ENCODE results near the gene TMED1. TPM values are rescaled to one million over a fixed set of nuclear protein-coding genes. Genes with fewer than 3 reads are reported as not detected.

The TMED1 gene
- total and polyA plus RNA-seq, 8 donors: 25.4 to 45.3 (median 43.0) TPM

DNA sequence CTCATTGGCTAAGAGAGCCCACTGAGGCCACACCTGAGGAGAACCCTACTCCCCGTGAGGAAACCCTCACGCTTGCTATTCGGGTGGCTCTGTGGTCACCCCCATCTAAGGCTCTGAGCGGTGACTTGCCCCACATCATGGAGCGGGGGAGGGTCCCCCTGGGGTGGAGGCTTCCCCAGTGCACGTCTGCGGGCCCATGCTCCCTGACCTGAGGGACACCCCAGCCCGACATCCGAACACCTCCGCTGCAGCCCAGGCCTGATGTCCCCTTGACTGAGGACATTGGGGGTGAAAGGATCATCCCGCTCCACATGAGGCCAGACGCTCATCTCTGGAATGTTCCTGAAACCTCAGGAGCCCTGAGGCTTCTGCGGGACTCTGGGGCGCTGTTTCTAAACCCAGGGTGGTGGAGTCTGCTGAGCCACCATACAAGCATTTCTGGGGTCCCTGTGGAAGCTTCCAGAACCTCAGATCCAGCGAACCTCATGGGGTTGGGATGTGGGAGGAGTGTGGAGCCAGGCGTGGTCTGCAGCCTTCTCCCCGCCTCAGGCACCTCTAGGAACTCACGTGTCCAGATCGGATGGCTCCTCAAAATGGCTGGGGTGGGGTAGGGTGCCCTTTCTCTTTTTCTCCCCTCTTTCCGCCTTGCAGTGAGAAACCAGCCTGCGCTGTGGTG lies 19.9 kb downstream of the TMED1 start:
- H3K4me3 ChIP-seq: peak overlapping the region; percentile 29 to 35
- TF ChIP-seq, protein P1, sequence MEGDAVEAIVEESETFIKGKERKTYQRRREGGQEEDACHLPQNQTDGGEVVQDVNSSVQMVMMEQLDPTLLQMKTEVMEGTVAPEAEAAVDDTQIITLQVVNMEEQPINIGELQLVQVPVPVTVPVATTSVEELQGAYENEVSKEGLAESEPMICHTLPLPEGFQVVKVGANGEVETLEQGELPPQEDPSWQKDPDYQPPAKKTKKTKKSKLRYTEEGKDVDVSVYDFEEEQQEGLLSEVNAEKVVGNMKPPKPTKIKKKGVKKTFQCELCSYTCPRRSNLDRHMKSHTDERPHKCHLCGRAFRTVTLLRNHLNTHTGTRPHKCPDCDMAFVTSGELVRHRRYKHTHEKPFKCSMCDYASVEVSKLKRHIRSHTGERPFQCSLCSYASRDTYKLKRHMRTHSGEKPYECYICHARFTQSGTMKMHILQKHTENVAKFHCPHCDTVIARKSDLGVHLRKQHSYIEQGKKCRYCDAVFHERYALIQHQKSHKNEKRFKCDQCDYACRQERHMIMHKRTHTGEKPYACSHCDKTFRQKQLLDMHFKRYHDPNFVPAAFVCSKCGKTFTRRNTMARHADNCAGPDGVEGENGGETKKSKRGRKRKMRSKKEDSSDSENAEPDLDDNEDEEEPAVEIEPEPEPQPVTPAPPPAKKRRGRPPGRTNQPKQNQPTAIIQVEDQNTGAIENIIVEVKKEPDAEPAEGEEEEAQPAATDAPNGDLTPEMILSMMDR (IDR thresholded peaks at IDR 0.05): no peak
- intact Hi-C loops (cut with DNase I): no loop called here

DNA sequence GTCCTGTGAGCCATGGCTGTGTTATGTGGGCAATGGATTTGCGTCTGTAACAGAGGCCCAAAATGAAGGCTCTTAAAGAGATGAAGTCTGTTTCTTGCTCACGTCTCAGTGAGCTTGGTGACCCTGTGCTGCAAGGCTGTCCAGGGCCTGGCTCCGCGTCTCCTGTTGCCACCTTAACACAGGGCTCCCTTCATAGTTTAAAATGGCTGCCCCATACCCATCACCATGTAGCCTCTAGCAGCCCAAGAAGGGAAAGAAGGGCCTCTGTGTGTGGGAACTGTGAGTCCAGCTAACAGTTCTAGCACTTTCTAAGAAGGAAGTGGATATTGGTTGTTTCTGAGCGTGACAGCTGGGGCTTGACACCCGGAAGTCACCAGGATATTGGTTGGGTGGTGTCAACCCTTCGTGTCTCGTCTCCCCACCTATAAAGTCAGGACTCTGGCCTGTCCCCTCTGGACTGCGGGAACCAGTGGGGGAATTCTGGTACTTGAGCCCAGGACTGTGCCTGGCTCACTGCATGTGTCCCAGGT lies 20.9 kb downstream of the TMED1 start:
- H3K36me3 ChIP-seq: peaks cover 0 to 99% of the 10 kb centered on the region in 2 donors
- peak overlapping the region in 1 of 2 donors; percentile 90 for H3K27ac ChIP-seq
- H3K4me1 ChIP-seq: peaks cover 0 to 56% of the 10 kb centered on the region in 2 donors
- DNase-seq (no peak), ATAC-seq (no peak)
- H3K4me3 ChIP-seq: no peak overlapping the region
- intact Hi-C loops (cut with DNase I): no loop called here
- no peaks in the 10 kb centered on the region for H3K9me3 ChIP-seq
- TF ChIP-seq, protein P1 (IDR thresholded peaks at IDR 0.05): no peak
- no peaks in the 10 kb centered on the region for H3K27me3 ChIP-seq

More for the DNA sequence above, 19.9 kb downstream of the TMED1 start:
- peaks cover 0 to 99% of the 10 kb centered on the region in 2 donors for H3K36me3 ChIP-seq
- H3K27ac ChIP-seq: peak overlapping the region; percentile 80 to 90
- no peaks in the 10 kb centered on the region for H3K27me3 ChIP-seq
- DNase-seq (peak in 1 of 4 donors; percentile 67), ATAC-seq (no peak)
- H3K4me1 ChIP-seq: peaks cover 0 to 46% of the 10 kb centered on the region in 2 donors
- H3K9me3 ChIP-seq: no peaks in the 10 kb centered on the region

DNA sequence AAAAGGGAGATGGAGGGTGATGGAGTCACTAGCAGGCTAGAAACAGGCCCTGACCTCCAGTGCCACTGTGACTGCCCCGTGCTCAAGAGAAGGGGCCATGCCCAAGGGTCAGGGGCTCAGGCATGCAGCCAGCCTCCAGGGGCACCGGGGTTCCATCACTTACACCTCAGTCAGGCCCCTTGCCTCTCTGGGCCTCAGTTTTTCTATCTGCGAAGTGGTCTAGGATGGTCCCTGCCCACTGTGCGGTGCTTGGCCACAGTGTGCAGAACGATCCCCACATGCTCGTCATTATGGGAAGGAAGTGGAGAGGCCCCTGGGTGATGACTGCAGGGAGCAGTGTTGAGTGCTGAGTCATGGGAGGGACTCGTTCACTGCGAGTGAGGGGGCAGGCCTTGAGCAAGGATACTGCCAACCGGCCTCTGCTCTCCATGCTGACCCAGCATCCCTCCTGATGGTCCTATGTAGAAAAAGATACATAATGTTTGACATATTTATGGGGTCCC lies 23.1 kb downstream of the TMED1 start:
- H3K9me3 ChIP-seq: no peaks in the 10 kb centered on the region
- peaks cover 0 to 99% of the 10 kb centered on the region in 2 donors for H3K36me3 ChIP-seq
- H3K27me3 ChIP-seq: no peaks in the 10 kb centered on the region
- no peak overlapping the region for H3K4me3 ChIP-seq
- H3K4me1 ChIP-seq: peaks cover 0 to 77% of the 10 kb centered on the region in 2 donors
- intact Hi-C loops (cut with DNase I): no loop called here
- TF ChIP-seq, protein P1 (IDR thresholded peaks at IDR 0.05): no peak
- ATAC-seq (peak; percentile 63), DNase-seq (peak in 2 of 4 donors; percentile 79 to 86)
- H3K27ac ChIP-seq: peak overlapping the region; percentile 10 to 90

DNA sequence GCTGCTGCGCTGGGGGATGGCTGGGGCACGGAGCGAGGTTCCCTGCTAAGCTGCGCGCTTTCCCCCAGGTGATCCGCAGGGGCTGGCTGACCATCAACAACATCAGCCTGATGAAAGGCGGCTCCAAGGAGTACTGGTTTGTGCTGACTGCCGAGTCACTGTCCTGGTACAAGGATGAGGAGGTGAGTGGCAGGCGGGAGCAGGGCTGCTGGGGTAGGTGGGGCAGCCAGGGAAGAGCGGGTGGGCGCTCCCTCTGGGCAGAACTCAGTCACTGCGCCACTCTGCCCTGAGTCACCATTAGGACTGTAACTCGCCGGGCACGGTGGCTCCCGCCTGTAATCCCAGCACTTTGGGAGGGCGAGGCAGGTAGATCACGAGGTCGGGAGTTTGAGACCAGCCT lies 23.8 kb downstream of the TMED1 start:
- Histone ChIP-seq H3K4me1 (peaks cover 0 to 77% of the 10 kb centered on the region in 2 donors), H3K4me3 (no peak overlapping the region), H3K27ac (peak overlapping the region in 1 of 2 donors; percentile 90), H3K36me3 (peaks cover 0 to 99% of the 10 kb centered on the region in 2 donors), H3K27me3 (no peaks in the 10 kb centered on the region), H3K9me3 (no peaks in the 10 kb centered on the region)
- ATAC-seq (no peak), DNase-seq (peak in 1 of 4 donors; percentile 77)
- intact Hi-C loops (cut with DNase I): no loop called here
- TF ChIP-seq, protein P1 (IDR thresholded peaks at IDR 0.05): no peak

DNA sequence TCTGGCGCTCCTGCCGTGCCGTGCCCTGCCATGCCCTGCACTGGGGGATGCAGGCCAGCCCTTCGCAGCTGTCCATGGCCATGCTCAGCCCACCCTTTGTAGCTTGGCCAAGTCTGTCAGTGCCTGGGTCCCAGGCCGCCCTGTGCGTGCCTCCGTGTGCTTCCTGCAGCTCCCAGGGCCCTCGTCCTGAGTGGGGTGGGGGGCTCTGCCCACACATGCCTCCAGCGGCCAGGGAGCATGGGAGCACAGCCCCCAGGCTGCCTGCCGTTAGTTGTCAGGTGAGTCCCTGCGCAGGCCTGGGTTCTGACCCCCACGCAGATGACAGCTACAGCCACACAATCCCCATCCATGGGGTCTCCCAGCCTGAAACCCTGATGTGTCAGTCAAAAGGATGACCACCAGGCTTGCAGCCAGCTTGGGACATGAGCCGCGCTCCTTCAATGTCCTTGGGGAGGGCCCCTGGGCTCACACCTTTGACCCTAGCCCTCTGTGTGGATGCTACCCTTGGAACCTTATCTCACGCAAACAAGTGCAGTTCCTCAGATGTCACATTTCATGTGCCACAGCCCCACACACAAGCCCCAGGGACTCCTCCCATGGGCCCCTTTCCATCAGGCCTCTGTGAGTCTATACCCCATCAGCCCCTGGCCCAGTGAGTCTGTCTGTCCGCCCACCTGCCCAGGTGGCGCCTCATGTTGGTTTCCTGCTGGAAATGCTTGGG lies 24.5 kb downstream of the TMED1 start:
- Histone ChIP-seq H3K27me3 (no peaks in the 10 kb centered on the region), H3K4me3 (no peak overlapping the region), H3K27ac (peak overlapping the region in 1 of 2 donors; percentile 90), H3K9me3 (no peaks in the 10 kb centered on the region), H3K4me1 (peaks cover 0 to 78% of the 10 kb centered on the region in 2 donors), H3K36me3 (peaks cover 0 to 99% of the 10 kb centered on the region in 2 donors)
- DNase-seq (no peak), ATAC-seq (no peak)
- TF ChIP-seq, protein P1 (IDR thresholded peaks at IDR 0.05): no peak
- intact Hi-C loops (cut with DNase I): no loop called here
